Keratinocyte (primary cell): ENCODE results near the gene RNF112. TPM values are rescaled to one million over a fixed set of nuclear protein-coding genes. Genes with fewer than 3 reads are reported as not detected.

ENCODE experiments used
- DNase-seq: peaks from one replicate; pipeline ENCODE4 v3.0.0-alpha.2; 2011; ENCODE audit warnings: low read depth, missing footprints, low spot score
- FAIRE-seq: peaks from 2 replicates; lab custom pipeline; 2011; peaks lifted over from hg19 to GRCh38; lab: Jason Lieb, UNC
- H2AFZ ChIP-seq: 2 replicates; pipeline ENCODE4 v1.6.0; 2012; ENCODE audit warnings: low read length, control low read depth, inconsistent platforms; ENCODE audit not compliant: control insufficient read depth
- H3K27ac ChIP-seq: 2 replicates; pipeline ENCODE4 v1.5.1; 2011; ENCODE audit warnings: low read length; ENCODE audit not compliant: control insufficient read depth, insufficient read depth
- H3K27me3 ChIP-seq: 3 replicates; pipeline ENCODE4 v1.6.0; 2011; ENCODE audit warnings: low read length; ENCODE audit not compliant: control insufficient read depth, insufficient read depth; ENCODE audit errors: extremely low read depth
- H3K36me3 ChIP-seq, 2 experiments: 2 replicates in 1 of 2; 3 replicates in 1 of 2; pipeline ENCODE4 v1.5.1; 2011; ENCODE audit warnings: low read length in 2 of 2, mild to moderate bottlenecking in 1 of 2; ENCODE audit not compliant: control insufficient read depth in 2 of 2, insufficient read depth in 2 of 2; ENCODE audit errors: extremely low read depth in 1 of 2
- H3K4me1 ChIP-seq: 3 replicates; pipeline ENCODE4 v1.5.1; 2011; ENCODE audit warnings: low read length; ENCODE audit not compliant: control insufficient read depth, insufficient read depth; ENCODE audit errors: extremely low read depth
- H3K4me2 ChIP-seq: 3 replicates; pipeline ENCODE4 v1.6.0; 2011; ENCODE audit warnings: low read depth, low read length; ENCODE audit not compliant: control insufficient read depth, insufficient read depth; ENCODE audit errors: extremely low read depth
- H3K4me3 ChIP-seq, 3 experiments: fragments of 200-600 bp in 1 of 3; sonication (generic) in 1 of 3; 2 replicates in 2 of 3; 3 replicates in 1 of 3; pipeline ENCODE4 v1.5.1; 2011 to 2016; ENCODE audit warnings: low read length in 3 of 3, mild to moderate bottlenecking in 3 of 3, control low read depth in 2 of 3, inconsistent platforms in 1 of 3, low read depth in 1 of 3, mixed read lengths in 1 of 3, mixed run types in 1 of 3, moderate library complexity in 1 of 3; ENCODE audit not compliant: control insufficient read depth in 2 of 3, insufficient read depth in 2 of 3; ENCODE audit errors: extremely low read depth in 1 of 3
- H3K79me2 ChIP-seq: 2 replicates; pipeline ENCODE4 v1.6.0; 2012; ENCODE audit warnings: low read length; ENCODE audit not compliant: control insufficient read depth, insufficient read depth
- H3K9ac ChIP-seq: 3 replicates; pipeline ENCODE4 v1.6.0; 2011; ENCODE audit warnings: low read length; ENCODE audit not compliant: control insufficient read depth, insufficient read depth; ENCODE audit errors: extremely low read depth
- H3K9me1 ChIP-seq: 3 replicates; pipeline ENCODE4 v1.6.0; 2011; ENCODE audit warnings: low read length; ENCODE audit not compliant: control insufficient read depth, insufficient read depth; ENCODE audit errors: extremely low read depth
- H3K9me3 ChIP-seq: 2 replicates; pipeline ENCODE4 v1.5.1; 2012; ENCODE audit warnings: low read depth, low read length; ENCODE audit not compliant: control insufficient read depth
- H4K20me1 ChIP-seq: 3 replicates; pipeline ENCODE4 v1.6.0; 2011; ENCODE audit warnings: low read length; ENCODE audit not compliant: control insufficient read depth, insufficient read depth; ENCODE audit errors: extremely low read depth
- EZH2 ChIP-seq: IDR thresholded peaks from one replicate; pipeline ENCODE4 v1.6.1; 2012; ENCODE audit warnings: inconsistent platforms, mild to moderate bottlenecking, low read length, moderate library complexity
- dilution Hi-C: fragments of 300-500 bp; cut with MboI; formaldehyde crosslinking; loops from one replicate; pipeline ENCODE4 v1.7.0; 2020; ENCODE audit warnings: low sequenced_read_pairs; ENCODE audit not compliant: extremely low pct_ligation_motif_present
- polyA plus RNA-seq, 5 experiments: library from polyadenylated mRNA; depleted of rRNA in 3 of 5; stranded (reverse) in 3 of 5; stranded (forward) in 1 of 5; unstranded in 1 of 5; fragments of >200 nt; gene quantifications; 1 replicate in 1 of 5; 2 replicates in 3 of 5; 3 replicates in 1 of 5; pipeline versions ENCODE4 v1.2.1 to v1.2.3, GENCODE V29; 2011 to 2012; ENCODE audit warnings: missing spikeins in 2 of 5, low read depth in 1 of 5, low replicate concordance in 1 of 5
- TF ChIP-seq, protein P1 (sequence below), 3 experiments: IDR thresholded peaks in 1 of 3; conservative IDR thresholded peaks in 1 of 3; optimal IDR thresholded peaks in 1 of 3; 2 replicates in 2 of 3; 3 replicates in 1 of 3; pipeline versions ENCODE3 to v1.5.1; 2011; ENCODE audit warnings: low read length in 3 of 3, mild to moderate bottlenecking in 3 of 3, moderate library complexity in 2 of 3, control low read depth in 1 of 3, inconsistent platforms in 1 of 3; ENCODE audit not compliant: insufficient read depth in 2 of 3; ENCODE audit errors: extremely low read depth in 1 of 3

The RNF112 gene
- polyA plus RNA-seq, 1 donor (not counting 4 experiments of a cell fraction or from before 2014, with no cell fraction given): 0.05 TPM

GRCh38 chr17:19391432-19391831, 19.6 kb upstream of the RNF112 start:
- FAIRE-seq (no peak), DNase-seq (no peak)
- dilution Hi-C loops: no loop called here
- H3K9me1 ChIP-seq: no peaks in the 10 kb centered on the region
- H3K4me1 ChIP-seq: peaks cover 3% of the 10 kb centered on the region
- H3K4me2 ChIP-seq: no peak overlapping the region
- H3K79me2 ChIP-seq: no peaks in the 10 kb centered on the region
- H3K27ac ChIP-seq: no peak overlapping the region
- TF ChIP-seq EZH2: no peak
- TF ChIP-seq, protein P1, sequence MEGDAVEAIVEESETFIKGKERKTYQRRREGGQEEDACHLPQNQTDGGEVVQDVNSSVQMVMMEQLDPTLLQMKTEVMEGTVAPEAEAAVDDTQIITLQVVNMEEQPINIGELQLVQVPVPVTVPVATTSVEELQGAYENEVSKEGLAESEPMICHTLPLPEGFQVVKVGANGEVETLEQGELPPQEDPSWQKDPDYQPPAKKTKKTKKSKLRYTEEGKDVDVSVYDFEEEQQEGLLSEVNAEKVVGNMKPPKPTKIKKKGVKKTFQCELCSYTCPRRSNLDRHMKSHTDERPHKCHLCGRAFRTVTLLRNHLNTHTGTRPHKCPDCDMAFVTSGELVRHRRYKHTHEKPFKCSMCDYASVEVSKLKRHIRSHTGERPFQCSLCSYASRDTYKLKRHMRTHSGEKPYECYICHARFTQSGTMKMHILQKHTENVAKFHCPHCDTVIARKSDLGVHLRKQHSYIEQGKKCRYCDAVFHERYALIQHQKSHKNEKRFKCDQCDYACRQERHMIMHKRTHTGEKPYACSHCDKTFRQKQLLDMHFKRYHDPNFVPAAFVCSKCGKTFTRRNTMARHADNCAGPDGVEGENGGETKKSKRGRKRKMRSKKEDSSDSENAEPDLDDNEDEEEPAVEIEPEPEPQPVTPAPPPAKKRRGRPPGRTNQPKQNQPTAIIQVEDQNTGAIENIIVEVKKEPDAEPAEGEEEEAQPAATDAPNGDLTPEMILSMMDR (optimal IDR thresholded peaks at IDR 0.05 in 1 of 3, IDR thresholded peaks at IDR 0.05 in 1 of 3, conservative IDR thresholded peaks at IDR 0.05 in 1 of 3; ENCODE audit: extremely low read depth in 1 of 3, insufficient read depth in 2 of 3, low read length in 3 of 3): no peak
- H3K27me3 ChIP-seq: no peaks in the 10 kb centered on the region
- no peak overlapping the region for H3K4me3 ChIP-seq
- no peak overlapping the region for H3K9ac ChIP-seq
- no peaks in the 10 kb centered on the region for H4K20me1 ChIP-seq
- no peak overlapping the region for H2AFZ ChIP-seq
- H3K9me3 ChIP-seq: no peaks in the 10 kb centered on the region
- H3K36me3 ChIP-seq: no peaks in the 10 kb centered on the region

- Histone ChIP-seq H2AFZ (no peak overlapping the region), H3K79me2 (no peaks in the 10 kb centered on the region), H3K4me3 (no peak overlapping the region), H3K9me1 (no peaks in the 10 kb centered on the region), H3K4me2 (no peak overlapping the region), H3K9me3 (no peaks in the 10 kb centered on the region), H3K27ac (no peak overlapping the region), H3K36me3 (no peaks in the 10 kb centered on the region), H3K27me3 (no peaks in the 10 kb centered on the region), H4K20me1 (no peaks in the 10 kb centered on the region), H3K4me1 (peaks cover 1% of the 10 kb centered on the region), H3K9ac (no peak overlapping the region)
- no peak for DNase-seq
- TF ChIP-seq EZH2: no peak
- TF ChIP-seq, protein P1 (optimal IDR thresholded peaks at IDR 0.05 in 1 of 3, IDR thresholded peaks at IDR 0.05 in 1 of 3, conservative IDR thresholded peaks at IDR 0.05 in 1 of 3; ENCODE audit: extremely low read depth in 1 of 3, insufficient read depth in 2 of 3, low read length in 3 of 3): no peak
- dilution Hi-C loops: no loop called here
- FAIRE-seq: no peak
These were observed 18.7 kb upstream of the RNF112 start for GRCh38 chr17:19392303-19392702.
